Stimulated activated naive B cell treated with anti-CD40 and anti-IgM and Interleukin-4, amounts not matched to agents 10 μg/mL and 1 μg/mL and 100 μg/mL, for 72 hours (primary cell): ENCODE measurements around the gene GNPTG.

Experiments
- ATAC-seq, 2 donors: fragments of 150-1000 bp; cut with Tn5 transposase; replicated peaks; 2 replicates each; pipeline ENCODE4 v1.10.0; 2021; ENCODE audit warnings: moderate library complexity in 1 of 2
- DNase-seq: peaks from one replicate; pipeline ENCODE4 v3.0.0; 2021
- H3K27ac Mint-ChIP-seq: one replicate; pipeline ENCODE4 v1.8.0; 2022; ENCODE audit warnings: mild to moderate bottlenecking, mixed read lengths
- H3K27me3 Mint-ChIP-seq, 2 donors: one replicate each; pipeline ENCODE4 v1.8.0; 2022; ENCODE audit warnings: mixed read lengths in 2 of 2
- H3K36me3 Mint-ChIP-seq, 2 donors: one replicate each; pipeline ENCODE4 v1.8.0; 2022; ENCODE audit warnings: mixed read lengths in 2 of 2, mild to moderate bottlenecking in 1 of 2
- H3K4me1 Mint-ChIP-seq, 2 donors: one replicate each; pipeline ENCODE4 v1.8.0; 2022; ENCODE audit warnings: mixed read lengths in 2 of 2, mild to moderate bottlenecking in 1 of 2
- H3K4me3 Mint-ChIP-seq, 2 donors: one replicate each; pipeline ENCODE4 v1.8.0; 2022; ENCODE audit warnings: mild to moderate bottlenecking in 2 of 2, mixed read lengths in 2 of 2, moderate library complexity in 1 of 2
- H3K9me3 Mint-ChIP-seq, 2 donors: one replicate each; pipeline ENCODE4 v1.8.0; 2022; ENCODE audit warnings: mixed read lengths in 2 of 2, mild to moderate bottlenecking in 1 of 2

Gene GNPTG

GRCh38 chr16:1372292-1372950 is 20.7 kb downstream of the GNPTG start:
- DNase-seq, result no peak
- peaks cover 7 to 14% of the 10 kb centered on the region in 2 donors for H3K4me1 Mint-ChIP-seq
- H3K9me3 Mint-ChIP-seq, result no peaks in the 10 kb centered on the region
- no peak for ATAC-seq
- H3K27ac Mint-ChIP-seq, result peak overlapping the region; percentile 25
- peaks cover 16 to 21% of the 10 kb centered on the region in 2 donors for H3K36me3 Mint-ChIP-seq
- H3K27me3 Mint-ChIP-seq, result no peaks in the 10 kb centered on the region
- no peak overlapping the region for H3K4me3 Mint-ChIP-seq

GRCh38 chr16:1374418-1375297 is 22.9 kb downstream of the GNPTG start:
- no peak for DNase-seq
- no peak for ATAC-seq
- Mint-ChIP-seq H3K4me1 (peaks cover 19 to 30% of the 10 kb centered on the region in 2 donors), H3K9me3 (no peaks in the 10 kb centered on the region), H3K4me3 (no peak overlapping the region), H3K27ac (peak overlapping the region; percentile 31), H3K36me3 (peaks cover 17 to 25% of the 10 kb centered on the region in 2 donors), H3K27me3 (no peaks in the 10 kb centered on the region)

- peaks cover 14 to 25% of the 10 kb centered on the region in 2 donors for H3K36me3 Mint-ChIP-seq
- no peaks in the 10 kb centered on the region for H3K9me3 Mint-ChIP-seq
- DNase-seq (no peak), ATAC-seq (no peak)
- H3K27ac Mint-ChIP-seq, result no peak overlapping the region
- no peaks in the 10 kb centered on the region for H3K27me3 Mint-ChIP-seq
- H3K4me1 Mint-ChIP-seq, result peaks cover 23 to 36% of the 10 kb centered on the region in 2 donors
- no peak overlapping the region for H3K4me3 Mint-ChIP-seq
These were observed 23.5 kb downstream of the GNPTG start for GRCh38 chr16:1375298-1375640.

- peak overlapping the region; percentile 77 for H3K27ac Mint-ChIP-seq
- no peaks in the 10 kb centered on the region for H3K9me3 Mint-ChIP-seq
- DNase-seq (no peak), ATAC-seq (no peak)
- H3K27me3 Mint-ChIP-seq, result no peaks in the 10 kb centered on the region
- peak overlapping the region in 1 of 2 donors; percentile 28 for H3K4me3 Mint-ChIP-seq
- peaks cover 23 to 37% of the 10 kb centered on the region in 2 donors for H3K4me1 Mint-ChIP-seq
- H3K36me3 Mint-ChIP-seq, result peaks cover 14 to 26% of the 10 kb centered on the region in 2 donors
These were observed 24.1 kb downstream of the GNPTG start for GRCh38 chr16:1375741-1376410.

- Mint-ChIP-seq H3K27ac (peak overlapping the region; percentile 97), H3K27me3 (no peaks in the 10 kb centered on the region), H3K4me3 (peak overlapping the region; percentile 87 to 88), H3K4me1 (peaks cover 23 to 37% of the 10 kb centered on the region in 2 donors), H3K9me3 (no peaks in the 10 kb centered on the region), H3K36me3 (peaks cover 20 to 27% of the 10 kb centered on the region in 2 donors)
- ATAC-seq (no peak), DNase-seq (no peak)
These were observed 25.8 kb downstream of the GNPTG start for GRCh38 chr16:1377406-1378010.

- ATAC-seq (no peak), DNase-seq (no peak)
- peaks cover 23 to 37% of the 10 kb centered on the region in 2 donors for H3K4me1 Mint-ChIP-seq
- peaks cover 22 to 27% of the 10 kb centered on the region in 2 donors for H3K36me3 Mint-ChIP-seq
- H3K27me3 Mint-ChIP-seq, result no peaks in the 10 kb centered on the region
- H3K4me3 Mint-ChIP-seq, result peak overlapping the region; percentile 87 to 88
- no peaks in the 10 kb centered on the region for H3K9me3 Mint-ChIP-seq
- peak overlapping the region; percentile 97 for H3K27ac Mint-ChIP-seq
These were observed 26.5 kb downstream of the GNPTG start for GRCh38 chr16:1378087-1378803.

GRCh38 chr16:1378804-1379303 is 27.1 kb downstream of the GNPTG start:
- peak overlapping the region; percentile 87 to 88 for H3K4me3 Mint-ChIP-seq
- peaks cover 22 to 27% of the 10 kb centered on the region in 2 donors for H3K36me3 Mint-ChIP-seq
- peak overlapping the region; percentile 97 for H3K27ac Mint-ChIP-seq
- no peaks in the 10 kb centered on the region for H3K9me3 Mint-ChIP-seq
- ATAC-seq, result peak; percentile 81 to 84
- peaks cover 23 to 37% of the 10 kb centered on the region in 2 donors for H3K4me1 Mint-ChIP-seq
- H3K27me3 Mint-ChIP-seq, result no peaks in the 10 kb centered on the region
- peak; percentile 75 for DNase-seq

- H3K9me3 Mint-ChIP-seq, result no peaks in the 10 kb centered on the region
- H3K4me3 Mint-ChIP-seq, result peak overlapping the region; percentile 87 to 88
- H3K27me3 Mint-ChIP-seq, result no peaks in the 10 kb centered on the region
- DNase-seq (peak; percentile 47), ATAC-seq (peak; percentile 71 to 77)
- peak overlapping the region; percentile 93 for H3K27ac Mint-ChIP-seq
- peaks cover 22 to 26% of the 10 kb centered on the region in 2 donors for H3K36me3 Mint-ChIP-seq
- H3K4me1 Mint-ChIP-seq, result peaks cover 21 to 37% of the 10 kb centered on the region in 2 donors
These were observed 27.8 kb downstream of the GNPTG start for GRCh38 chr16:1379304-1380076.

- Mint-ChIP-seq H3K27ac (peak overlapping the region; percentile 93), H3K9me3 (no peaks in the 10 kb centered on the region), H3K4me3 (peak overlapping the region; percentile 87), H3K27me3 (no peaks in the 10 kb centered on the region), H3K36me3 (peaks cover 25 to 30% of the 10 kb centered on the region in 2 donors), H3K4me1 (peaks cover 23 to 37% of the 10 kb centered on the region in 2 donors)
- ATAC-seq (no peak), DNase-seq (no peak)
These were observed 28.5 kb downstream of the GNPTG start for GRCh38 chr16:1380195-1380594.

- Mint-ChIP-seq H3K4me1 (peaks cover 18 to 30% of the 10 kb centered on the region in 2 donors), H3K27me3 (no peaks in the 10 kb centered on the region), H3K9me3 (no peaks in the 10 kb centered on the region), H3K4me3 (no peak overlapping the region), H3K36me3 (peaks cover 24 to 28% of the 10 kb centered on the region in 2 donors), H3K27ac (no peak overlapping the region)
- no peak for ATAC-seq
- DNase-seq, result no peak
These were observed 30.1 kb downstream of the GNPTG start for GRCh38 chr16:1381612-1382406.

- H3K9me3 Mint-ChIP-seq, result no peaks in the 10 kb centered on the region
- no peak overlapping the region for H3K27ac Mint-ChIP-seq
- H3K27me3 Mint-ChIP-seq, result no peaks in the 10 kb centered on the region
- H3K4me3 Mint-ChIP-seq, result no peak overlapping the region
- peaks cover 29 to 30% of the 10 kb centered on the region in 2 donors for H3K36me3 Mint-ChIP-seq
- DNase-seq (no peak), ATAC-seq (no peak)
- H3K4me1 Mint-ChIP-seq, result peaks cover 10 to 12% of the 10 kb centered on the region in 2 donors
These were observed 31.8 kb downstream of the GNPTG start for GRCh38 chr16:1383556-1383955.

GRCh38 chr16:1385232-1385631 is 33.5 kb downstream of the GNPTG start:
- no peak overlapping the region for H3K4me3 Mint-ChIP-seq
- H3K36me3 Mint-ChIP-seq, result peaks cover 27 to 31% of the 10 kb centered on the region in 2 donors

More at GRCh38 chr16:1385232-1385631, 33.5 kb downstream of the GNPTG start:
- DNase-seq (no peak), ATAC-seq (no peak)
- Mint-ChIP-seq H3K27ac (no peak overlapping the region), H3K9me3 (no peaks in the 10 kb centered on the region), H3K27me3 (no peaks in the 10 kb centered on the region), H3K4me1 (peaks cover 2 to 4% of the 10 kb centered on the region in 2 donors)
